HL-60/S4 (cell line): ENCODE measurements around the gene COL6A3.

ENCODE experiments used
- in situ Hi-C: fragments of 300-500 bp; cut with MboI; formaldehyde crosslinking; loops from 2 replicates; pipeline ENCODE4 v1.14.3; 2022; ENCODE audit warnings: low sequenced_read_pairs

The COL6A3 gene

GRCh38 chr2:237299906-237300305 lies 114.1 kb downstream of the COL6A3 start:
- in situ Hi-C loops: no loop called here

GRCh38 chr2:237298151-237299118 lies 115.5 kb downstream of the COL6A3 start:
- in situ Hi-C loops: no loop called here

DNA sequence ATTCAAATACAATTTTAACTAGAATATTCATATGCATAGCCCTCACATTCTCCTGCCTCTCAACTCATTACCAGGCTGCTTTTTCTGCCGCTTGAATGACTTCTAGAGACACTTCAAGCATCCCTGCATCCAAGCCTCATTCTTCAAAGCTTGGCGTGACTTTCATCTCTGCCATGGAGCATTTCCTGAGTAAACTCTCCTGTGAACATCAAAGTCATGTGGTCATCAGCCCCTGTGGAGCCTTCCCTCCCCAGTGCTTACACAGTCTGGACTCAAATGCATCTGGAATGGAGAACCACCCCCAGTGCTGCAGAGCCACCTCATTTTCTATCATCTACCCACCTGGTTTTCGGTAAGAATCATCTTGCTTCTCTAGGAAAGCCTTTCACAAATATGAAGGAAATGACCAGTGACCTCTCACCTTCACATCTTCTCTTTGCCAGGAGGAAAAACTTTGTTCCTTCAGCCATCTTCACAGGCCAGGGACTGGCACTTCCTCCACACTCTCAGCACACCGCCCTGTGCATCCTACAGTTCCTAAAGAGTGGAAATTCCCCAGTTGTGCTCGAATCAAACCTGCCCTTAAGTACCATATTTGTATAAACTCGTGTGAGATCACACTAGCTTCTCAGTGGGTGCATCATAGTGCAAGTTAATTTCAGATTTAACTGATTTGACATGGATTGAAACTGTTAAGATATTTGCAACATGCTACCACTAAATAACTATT lies 116.4 kb downstream of the COL6A3 start:
- in situ Hi-C loops: no loop called here

DNA sequence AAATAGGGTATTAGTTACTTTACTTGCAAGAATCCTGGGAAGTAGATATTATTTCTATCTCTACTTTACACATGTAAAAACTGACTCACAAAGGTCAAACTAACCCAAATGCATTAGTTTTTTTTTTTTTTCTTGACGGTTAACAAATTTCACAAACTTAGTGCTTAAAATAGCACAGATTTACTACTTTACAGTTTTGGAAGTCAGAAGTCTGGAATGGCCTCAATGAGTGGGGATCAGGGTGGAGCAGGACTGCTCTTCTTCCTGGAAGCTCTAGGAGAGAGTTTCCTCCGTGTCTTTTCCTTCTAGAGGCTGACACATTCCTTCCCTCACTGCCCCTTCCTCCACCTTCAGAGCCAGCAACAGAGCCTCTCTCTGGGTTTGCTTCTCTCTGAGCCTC lies 117.2 kb downstream of the COL6A3 start:
- in situ Hi-C loops: no loop called here

- in situ Hi-C loops: no loop called here
Measured at GRCh38 chr2:237295889-237296480, 118.0 kb downstream of the COL6A3 start.

DNA sequence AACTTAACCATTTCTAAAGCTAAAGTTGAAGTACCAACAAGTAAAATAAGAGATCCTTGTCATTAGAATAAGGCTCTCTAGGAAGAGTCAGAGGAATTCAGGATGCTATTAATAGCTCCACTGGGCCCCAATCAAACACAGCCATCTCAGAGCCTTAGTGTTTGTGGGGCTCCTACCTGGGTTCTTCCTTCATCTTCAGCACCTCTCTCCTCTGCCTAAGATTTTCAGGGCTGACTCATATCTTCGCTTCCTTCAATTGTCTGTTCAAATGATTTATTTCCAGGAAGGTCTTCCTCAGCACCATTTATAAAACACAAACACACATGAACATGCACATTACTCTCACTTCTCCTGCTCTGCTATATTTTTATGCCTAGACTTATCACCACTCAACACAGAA lies 119.5 kb downstream of the COL6A3 start:
- in situ Hi-C loops: no loop called here

DNA sequence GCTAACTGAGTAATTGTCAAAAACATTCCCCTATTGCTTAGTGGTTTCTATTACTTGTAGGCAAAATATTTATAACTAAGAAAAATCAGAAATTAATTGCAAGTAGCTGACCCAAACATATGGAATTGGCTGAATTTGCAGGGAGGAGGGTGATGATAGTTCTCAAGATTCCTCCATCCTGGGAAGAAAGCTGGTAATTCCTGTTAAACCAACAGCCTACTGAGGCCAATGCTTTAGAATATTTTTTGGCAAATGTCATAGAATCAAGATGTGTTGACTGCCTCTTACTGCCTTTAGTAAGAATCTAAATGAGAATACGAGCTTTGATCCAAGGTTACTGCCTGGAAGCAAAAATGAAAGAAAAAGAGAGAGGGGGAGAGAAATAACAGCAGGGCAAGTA lies 120.0 kb downstream of the COL6A3 start:
- in situ Hi-C loops: no loop called here

- in situ Hi-C loops: no loop called here
Measured at GRCh38 chr2:237291138-237291792, 122.7 kb downstream of the COL6A3 start.

DNA sequence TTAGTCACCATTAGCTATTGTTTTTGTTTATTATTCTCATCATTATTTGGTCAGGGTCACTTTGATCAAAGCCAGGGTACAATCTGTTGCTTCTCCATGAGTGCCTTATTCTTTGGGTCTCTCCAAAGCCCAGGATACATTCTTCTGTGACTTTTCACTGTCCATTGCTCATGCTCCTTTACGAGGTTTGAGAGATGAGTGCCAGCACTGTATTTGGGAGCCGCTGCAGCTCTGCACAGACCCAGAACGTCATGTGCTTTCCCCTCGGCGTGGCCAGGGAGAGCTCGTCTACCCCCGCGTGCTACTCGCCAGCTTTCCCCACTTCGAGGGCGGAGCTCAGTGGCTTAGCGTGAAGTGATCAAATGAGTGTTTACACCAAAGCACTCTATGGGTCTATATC lies 123.7 kb downstream of the COL6A3 start:
- in situ Hi-C loops: no loop called here

- in situ Hi-C loops: no loop called here
Measured at GRCh38 chr2:237289139-237289538, 124.8 kb downstream of the COL6A3 start.

GRCh38 chr2:237287872-237288271 lies 126.1 kb downstream of the COL6A3 start:
- in situ Hi-C loops: no loop called here

- in situ Hi-C loops: no loop called here
Measured at GRCh38 chr2:237283131-237283928, 130.6 kb downstream of the COL6A3 start.

- in situ Hi-C loops: no loop called here
Measured at GRCh38 chr2:237282568-237283128, 131.3 kb downstream of the COL6A3 start.

GRCh38 chr2:237281836-237282306 lies 132.1 kb downstream of the COL6A3 start:
- in situ Hi-C loops: no loop called here

DNA sequence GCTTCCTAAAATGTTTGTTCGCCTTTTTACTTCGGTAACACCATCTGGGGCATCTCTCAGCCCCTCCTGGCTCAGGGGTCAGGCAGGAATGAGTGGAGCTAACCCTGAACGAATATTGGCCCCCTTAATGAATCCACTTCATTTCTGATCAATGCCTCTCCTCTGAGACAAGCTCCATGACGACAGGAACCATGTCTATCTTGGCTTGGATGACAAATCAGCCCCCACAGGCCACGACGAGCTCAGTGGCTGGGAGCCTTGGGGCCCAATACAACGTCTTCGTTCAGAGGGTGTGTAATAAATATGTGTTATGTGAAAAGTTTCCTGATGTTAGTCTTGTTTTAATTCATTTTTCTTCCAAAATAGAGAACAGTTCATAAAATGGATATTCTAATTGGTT lies 133.0 kb downstream of the COL6A3 start:
- in situ Hi-C loops: no loop called here

DNA sequence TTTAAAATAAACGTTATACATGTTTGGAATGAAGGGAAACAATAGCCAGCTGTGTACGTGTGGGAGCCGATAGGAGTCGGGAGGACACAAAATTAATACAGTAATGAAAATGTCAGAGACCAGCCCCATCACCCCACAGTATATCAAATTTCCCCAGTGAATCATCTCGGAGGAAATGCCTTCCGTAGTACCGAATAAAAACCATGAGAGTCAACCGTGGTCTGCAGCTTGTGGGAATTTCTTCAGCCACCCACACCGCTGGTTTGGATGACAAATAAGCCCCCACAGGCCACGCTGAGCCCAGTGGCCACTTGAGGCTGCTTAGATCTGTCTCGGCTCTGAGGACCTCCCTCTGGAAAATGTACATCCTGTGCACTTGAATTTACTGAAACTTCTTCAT lies 133.7 kb downstream of the COL6A3 start:
- in situ Hi-C loops: no loop called here

GRCh38 chr2:237279012-237279768 lies 134.8 kb downstream of the COL6A3 start:
- in situ Hi-C loops: no loop called here

GRCh38 chr2:237278568-237278967 lies 135.4 kb downstream of the COL6A3 start:
- in situ Hi-C loops: no loop called here
